Upper lobe of left lung (tissue), 6 donors: ENCODE results near the gene GALNT11. TPM values are rescaled to one million over a fixed set of nuclear protein-coding genes. Genes with fewer than 3 reads are reported as not detected.

Experiments
- ATAC-seq, 2 donors: fragments of 200-7000 bp; cut with Tn5 transposase; one replicate each; pipeline ENCODE4 v1.9.1; 2022; ENCODE audit warnings: mild to moderate bottlenecking in 2 of 2, moderate library complexity in 2 of 2; ENCODE audit not compliant: low FRiP score in 2 of 2
- DNase-seq, 2 donors: peaks; one replicate each; pipeline ENCODE4 v3.0.0-alpha.2; 2019 to 2020
- H3K27ac ChIP-seq, 4 donors: fragments of 200-600 bp; sonication (generic); one replicate each; pipeline ENCODE4 v1.5.1; 2016 to 2019
- H3K27me3 ChIP-seq, 4 donors: fragments of 200-600 bp; sonication (generic); one replicate each; pipeline ENCODE4 v1.5.1; 2017 to 2019
- H3K36me3 ChIP-seq, 4 donors: fragments of 200-600 bp; sonication (generic); one replicate each; pipeline ENCODE4 v1.5.1; 2016 to 2019
- H3K4me1 ChIP-seq, 4 donors: fragments of 200-600 bp; sonication (generic); one replicate each; pipeline ENCODE4 v1.5.1; 2018 to 2019
- H3K4me3 ChIP-seq, 4 donors: fragments of 200-600 bp; sonication (generic); one replicate each; pipeline ENCODE4 v1.5.1; 2017 to 2019; ENCODE audit warnings: mild to moderate bottlenecking in 2 of 4, moderate library complexity in 1 of 4
- H3K9me3 ChIP-seq, 4 donors: fragments of 200-600 bp; sonication (generic); one replicate each; pipeline ENCODE4 v1.5.1; 2018 to 2019
- CTCF ChIP-seq, 6 experiments: fragments of 450-650 bp in 4 of 6; fragments of 200-600 bp in 2 of 6; sonication (generic) in 2 of 6; IDR thresholded peaks; one replicate each; pipeline ENCODE4 v1.5.1; 2016 to 2019; ENCODE audit warnings: antibody characterized with exemption in 6 of 6
- EP300 ChIP-seq, 4 donors: sonication (generic); formaldehyde crosslinking; IDR thresholded peaks; one replicate each; pipeline ENCODE4 v1.5.1; 2017; ENCODE audit warnings: antibody characterized with exemption in 4 of 4, control low read depth in 2 of 4
- POLR2A ChIP-seq, 4 donors: fragments of 450-650 bp; IDR thresholded peaks; one replicate each; pipeline ENCODE4 v1.5.1; 2016 to 2017; ENCODE audit warnings: antibody characterized with exemption in 4 of 4, mild to moderate bottlenecking in 2 of 4
- POLR2AphosphoS5 ChIP-seq, 2 donors: sonication (generic); formaldehyde crosslinking; IDR thresholded peaks; one replicate each; pipeline ENCODE4 v1.5.1; 2017; ENCODE audit warnings: antibody characterized with exemption in 2 of 2
- WGBS, 2 donors: methylation state at CpG; one replicate each; pipeline ENCODE4 v1.1.5; 2017 to 2018; 5-methylcytosine and 5-hydroxymethylcytosine counted together
- small RNA-seq, 4 donors: library from RNA; depleted of rRNA; stranded (forward); fragments of <200 nt; gene quantifications; one replicate each; pipeline ENCODE3, GENCODE V24; 2016
- total RNA-seq, 6 donors: library from RNA; depleted of rRNA in 4 of 6; stranded (reverse); fragments of >200 nt in 4 of 6; gene quantifications; one replicate each; pipeline versions ENCODE4 v1.1.0 to v1.2.1, GENCODE V29; 2016 to 2021
- donor health status: DM: no; HTN: no; CAD: no; lungs with moderate emphysema.
- donor health status: DM: no; HTN: yes; CAD: no; lungs with severe emphysema.

GALNT11 gene
- total RNA-seq, 6 donors from 2014 or later = 31.2 to 63.8 (median 43.2) TPM

DNA sequence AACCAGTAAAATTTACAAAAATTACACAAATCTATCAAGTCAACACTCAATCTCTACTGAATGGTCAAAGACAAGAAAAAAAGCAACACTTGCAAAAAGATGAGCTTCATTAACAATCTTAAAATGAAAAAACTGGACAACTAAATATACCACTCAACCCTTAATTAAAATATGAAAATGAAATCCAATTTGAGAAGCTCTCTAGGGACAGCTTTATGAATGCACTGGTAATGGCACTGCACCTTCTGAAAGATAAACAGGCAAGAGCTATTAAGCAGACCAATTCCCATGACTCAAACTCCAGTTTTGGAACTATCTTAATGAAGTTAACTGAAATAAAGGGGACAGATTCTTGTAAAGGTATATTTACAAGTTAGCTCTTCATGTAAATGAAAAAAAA lies 135.7 kb downstream of the GALNT11 start:
- no peak for ATAC-seq
- no peaks in the 10 kb centered on the region for H3K27me3 ChIP-seq
- H3K9me3 ChIP-seq = no peaks in the 10 kb centered on the region
- no peak overlapping the region for H3K27ac ChIP-seq
- peaks cover 16 to 94% (median 48%) of the 10 kb centered on the region in 4 donors for H3K36me3 ChIP-seq
- no peaks in the 10 kb centered on the region for H3K4me1 ChIP-seq
- no peak overlapping the region for H3K4me3 ChIP-seq
- DNase-seq = no peak
- TF ChIP-seq EP300 (IDR thresholded peaks at IDR 0.05) (no peak), CTCF (IDR thresholded peaks at IDR 0.05) (no peak), POLR2AphosphoS5 (IDR thresholded peaks at IDR 0.05) (no peak), POLR2A (IDR thresholded peaks at IDR 0.05) (no peak)

GRCh38 chr7:152162287-152162686 lies 136.8 kb downstream of the GALNT11 start:
- ATAC-seq (no peak), DNase-seq (no peak)
- Histone ChIP-seq H3K4me3 (no peak overlapping the region), H3K9me3 (no peaks in the 10 kb centered on the region), H3K4me1 (no peaks in the 10 kb centered on the region), H3K27me3 (no peaks in the 10 kb centered on the region), H3K36me3 (peaks cover 25 to 95% (median 54%) of the 10 kb centered on the region in 4 donors), H3K27ac (no peak overlapping the region)
- 81 to 95% methylated on average over 6 of the region's 6 CpGs for WGBS, 2 donors
- no peak for TF ChIP-seq EP300 (IDR thresholded peaks at IDR 0.05)
- TF ChIP-seq CTCF (IDR thresholded peaks at IDR 0.05) = no peak
- TF ChIP-seq POLR2A (IDR thresholded peaks at IDR 0.05) = no peak
- TF ChIP-seq POLR2AphosphoS5 (IDR thresholded peaks at IDR 0.05) = no peak

Small RNA genes lying within 50 kb of the gene (small RNA-seq; reads per million reads assigned to genes)
- 0 reads per million in 4 donors for gene RF00017

Other genes with a start within 250 kb of the GALNT11 start
- gene PRKAG2, start 148.6 kb upstream of the GALNT11 start, total RNA-seq = 10 to 100 TPM; 20.6 to 68.1 (median 29.6) TPM
- gene GALNTL5, start 69.2 kb upstream of the GALNT11 start, total RNA-seq = not detected